OCI-LY1 (cell line): Measurements from ENCODE around the gene ADM2.

Source experiments
- CTCF ChIP-seq: fragments of 200-600 bp; sonication (generic), shearing (Covaris generic); IDR thresholded peaks from 2 replicates; pipeline ENCODE4 v1.5.1; 2017; ENCODE audit warnings: mild to moderate bottlenecking, antibody characterized with exemption, low read length, moderate library complexity, mixed read lengths
- EZH2 ChIP-seq: fragments of 200-600 bp; sonication (generic), shearing (Covaris generic); IDR thresholded peaks from 2 replicates; pipeline ENCODE4 v1.8.0; 2017; ENCODE audit warnings: borderline replicate concordance, mixed run types, mild to moderate bottlenecking, antibody characterized with exemption, low read length, moderate library complexity, mixed read lengths

GRCh38 chr22:50500452-50500851 lies 19.1 kb downstream of the ADM2 start:
- no peak for TF ChIP-seq CTCF
- TF ChIP-seq EZH2 = no peak
